ENCODE data around the gene COLQ.
"Not testable (repeated sequence)": the region's sequence is repeated elsewhere in the genome, so short reads cannot be mapped to it uniquely, and the experiment has no call there.

The COLQ gene

DNA sequence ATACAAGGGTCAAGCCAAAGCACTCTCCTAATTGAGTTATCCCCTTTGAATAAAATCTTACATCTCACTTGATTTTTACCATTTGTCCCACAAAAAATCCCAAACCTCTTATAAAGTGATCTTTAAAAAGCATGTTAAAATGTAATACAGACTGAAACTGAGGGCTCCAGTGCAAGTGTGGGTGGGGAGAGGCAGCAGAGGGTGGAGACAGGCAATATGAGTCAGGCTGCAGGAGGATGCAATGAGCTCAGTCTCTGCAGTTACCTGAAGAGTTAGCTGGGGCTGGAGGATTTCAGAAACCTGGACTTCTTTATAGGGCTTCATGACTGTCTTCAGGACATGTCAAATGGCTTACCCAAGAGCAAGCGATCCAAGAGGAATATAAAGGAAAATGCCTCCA is 14.2 kb upstream of the COLQ start:
- DNase-seq (ENCODE audit: low read depth): no peak
- no peak overlapping the region for H3K4me3 ChIP-seq (ENCODE audit: low read length)
- TF ChIP-seq, protein P1, sequence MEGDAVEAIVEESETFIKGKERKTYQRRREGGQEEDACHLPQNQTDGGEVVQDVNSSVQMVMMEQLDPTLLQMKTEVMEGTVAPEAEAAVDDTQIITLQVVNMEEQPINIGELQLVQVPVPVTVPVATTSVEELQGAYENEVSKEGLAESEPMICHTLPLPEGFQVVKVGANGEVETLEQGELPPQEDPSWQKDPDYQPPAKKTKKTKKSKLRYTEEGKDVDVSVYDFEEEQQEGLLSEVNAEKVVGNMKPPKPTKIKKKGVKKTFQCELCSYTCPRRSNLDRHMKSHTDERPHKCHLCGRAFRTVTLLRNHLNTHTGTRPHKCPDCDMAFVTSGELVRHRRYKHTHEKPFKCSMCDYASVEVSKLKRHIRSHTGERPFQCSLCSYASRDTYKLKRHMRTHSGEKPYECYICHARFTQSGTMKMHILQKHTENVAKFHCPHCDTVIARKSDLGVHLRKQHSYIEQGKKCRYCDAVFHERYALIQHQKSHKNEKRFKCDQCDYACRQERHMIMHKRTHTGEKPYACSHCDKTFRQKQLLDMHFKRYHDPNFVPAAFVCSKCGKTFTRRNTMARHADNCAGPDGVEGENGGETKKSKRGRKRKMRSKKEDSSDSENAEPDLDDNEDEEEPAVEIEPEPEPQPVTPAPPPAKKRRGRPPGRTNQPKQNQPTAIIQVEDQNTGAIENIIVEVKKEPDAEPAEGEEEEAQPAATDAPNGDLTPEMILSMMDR (conservative IDR thresholded peaks at IDR 0.05; ENCODE audit: low read depth, low read length): no peak

DNA sequence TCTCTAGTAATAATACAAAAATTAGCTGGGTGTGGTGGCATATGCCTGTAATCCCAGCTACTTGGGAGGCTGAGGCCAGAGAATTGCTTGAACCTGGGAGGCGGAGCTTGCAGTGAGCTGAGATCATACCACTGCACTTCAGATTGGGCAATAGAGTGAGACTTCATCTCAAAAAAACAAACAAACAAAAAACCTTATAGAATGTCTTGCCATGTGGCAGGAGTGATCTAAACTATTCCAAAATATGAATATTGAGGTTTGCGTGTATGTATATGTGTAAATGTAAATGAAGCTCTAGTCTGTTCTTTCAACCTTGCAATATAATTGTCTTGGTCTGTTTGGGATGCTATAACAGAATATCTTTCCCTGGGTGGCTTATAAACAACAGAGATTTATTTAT is 11.1 kb upstream of the COLQ start:
- DNase-seq (ENCODE audit: low read depth); H3K4me3 ChIP-seq (ENCODE audit: low read length): not testable (repeated sequence)

DNA sequence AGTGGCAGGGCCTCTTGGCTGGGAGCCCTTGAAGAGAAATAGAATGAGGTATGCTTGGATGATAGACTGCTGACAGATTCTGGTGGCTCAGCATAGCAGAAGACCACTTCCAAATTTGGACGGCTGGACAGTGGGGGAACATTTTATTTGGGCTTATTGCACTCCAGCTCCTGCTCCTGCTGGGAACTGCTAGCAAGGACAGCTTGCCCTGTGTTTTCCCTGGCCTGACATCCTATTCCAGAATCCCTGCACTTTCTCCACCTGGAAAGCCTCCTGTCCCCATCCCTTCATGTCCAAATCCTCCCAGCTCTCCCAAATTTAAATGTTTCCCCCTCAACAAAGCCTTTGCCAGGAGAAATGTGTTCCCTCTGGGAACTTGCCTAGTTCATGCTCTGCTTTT is 9.8 kb upstream of the COLQ start:
- TF ChIP-seq, protein P1 (conservative IDR thresholded peaks at IDR 0.05; ENCODE audit: low read depth, low read length): no peak
- H3K4me3 ChIP-seq (ENCODE audit: low read length): no peak overlapping the region
- no peak for DNase-seq (ENCODE audit: low read depth)

DNA sequence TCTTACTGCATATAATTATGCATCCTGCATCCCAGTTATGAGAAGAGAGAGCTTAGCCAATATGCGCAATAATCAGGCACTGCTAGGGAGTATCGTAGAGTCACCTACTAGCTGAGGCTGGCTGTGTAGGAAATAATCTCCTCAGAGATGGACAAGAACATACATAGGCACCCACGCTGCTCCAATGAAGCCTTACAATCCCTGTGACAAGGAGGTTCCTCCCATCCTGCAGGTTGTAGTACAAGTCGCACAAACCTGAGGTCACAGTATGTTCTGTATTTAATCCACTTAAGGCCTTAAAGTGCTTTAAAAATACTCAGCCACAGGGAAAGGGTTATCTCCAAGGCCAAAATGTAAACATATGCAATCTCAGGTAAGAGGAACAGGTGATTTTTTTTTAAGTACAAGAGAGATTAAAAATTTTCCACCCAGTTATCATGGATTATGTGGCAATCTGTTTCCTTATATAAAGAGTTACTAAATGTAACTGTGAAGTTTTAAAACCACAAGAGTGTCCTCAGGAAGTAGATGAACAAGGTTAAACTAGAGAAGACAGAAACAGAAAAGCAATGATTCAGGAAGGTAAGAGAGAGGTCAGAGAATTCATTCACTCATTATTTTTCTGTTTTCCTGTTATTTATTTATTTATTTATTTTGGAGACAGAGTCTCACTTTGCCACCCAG is 7.5 kb upstream of the COLQ start:
- no peak for DNase-seq (ENCODE audit: low read depth)
- TF ChIP-seq, protein P1 (conservative IDR thresholded peaks at IDR 0.05; ENCODE audit: low read depth, low read length): no peak
- H3K4me3 ChIP-seq (ENCODE audit: low read length): no peak overlapping the region

DNA sequence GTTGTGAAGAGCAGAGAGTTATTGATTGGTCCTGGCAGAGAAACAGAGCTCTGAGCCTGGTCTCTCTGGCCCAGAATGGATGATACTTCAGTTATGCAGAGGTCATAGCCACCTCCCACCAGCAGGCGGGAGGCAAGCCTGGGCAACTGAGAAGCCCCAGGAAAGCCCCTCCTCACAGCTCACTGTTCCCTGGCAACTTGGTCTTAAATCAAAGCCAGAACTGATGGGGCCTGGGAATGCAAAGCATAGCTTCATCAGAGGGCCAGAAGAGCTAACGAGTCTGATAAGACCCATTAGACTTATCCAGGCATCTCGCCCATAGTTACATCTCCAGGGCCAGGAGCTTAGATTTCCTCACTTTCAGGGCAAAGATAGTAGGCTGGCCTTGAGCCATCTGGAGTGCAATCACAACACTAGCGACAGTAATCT is 5.5 kb upstream of the COLQ start:
- DNase-seq (ENCODE audit: low read depth): no peak
- no peak overlapping the region for H3K4me3 ChIP-seq (ENCODE audit: low read length)
- TF ChIP-seq, protein P1 (conservative IDR thresholded peaks at IDR 0.05; ENCODE audit: low read depth, low read length): peak; percentile 32

DNA sequence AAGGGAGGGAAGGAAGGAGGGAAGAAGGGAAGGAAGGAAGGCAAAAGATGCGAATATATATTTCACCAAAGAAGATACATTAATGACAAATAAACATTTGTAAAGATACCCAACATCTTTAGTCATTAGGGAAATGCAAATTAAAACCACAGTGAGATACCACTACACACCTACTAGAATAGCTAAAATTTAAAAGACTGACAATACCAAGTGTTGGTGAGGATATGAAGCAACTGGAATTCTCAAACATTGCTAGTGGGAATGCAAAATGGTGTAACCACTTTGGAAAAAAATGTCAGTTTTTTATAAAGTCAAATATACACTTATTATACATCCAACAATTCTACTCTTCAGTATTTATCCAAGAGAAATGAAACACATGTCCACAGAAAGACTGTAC is 4.3 kb upstream of the COLQ start:
- TF ChIP-seq, protein P1 (conservative IDR thresholded peaks at IDR 0.05; ENCODE audit: low read depth, low read length): no peak
- DNase-seq (ENCODE audit: low read depth): no peak

DNA sequence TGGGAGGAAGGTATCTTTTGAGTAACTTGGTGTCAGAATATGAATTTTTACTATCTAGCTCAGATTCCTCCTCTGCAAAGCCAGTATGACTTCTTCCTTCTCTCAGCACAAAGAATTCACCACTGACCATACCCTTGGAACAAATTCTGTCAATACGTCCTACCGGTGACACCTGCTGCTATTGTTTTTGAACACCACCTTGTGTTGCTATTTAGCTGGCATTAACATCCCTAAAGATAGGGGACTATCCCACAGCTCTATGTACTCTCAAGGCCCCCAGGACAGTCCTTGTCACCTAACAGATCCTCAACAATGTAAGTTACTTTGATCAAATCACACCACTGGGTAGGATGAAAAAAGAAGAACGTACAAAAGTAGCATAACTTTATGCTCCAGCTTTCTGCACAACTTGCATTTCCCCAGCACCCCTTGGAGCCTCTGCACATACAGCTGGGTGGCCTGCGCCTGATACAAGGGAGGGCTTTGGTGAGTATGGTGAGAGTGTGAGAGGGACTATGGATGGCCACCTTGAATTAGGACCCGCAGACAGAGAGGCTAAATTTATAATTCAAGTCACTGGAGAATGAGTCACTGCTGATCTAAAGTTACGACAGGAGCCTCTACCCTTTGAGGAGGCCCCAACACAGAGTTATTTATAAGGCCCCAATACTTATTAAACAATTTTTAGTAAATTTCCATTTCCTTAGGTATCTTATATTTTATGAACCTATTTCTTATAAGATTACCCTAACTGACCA is 2.3 kb upstream of the COLQ start:
- peak; percentile 14 for DNase-seq (ENCODE audit: low read depth)
- TF ChIP-seq, protein P1 (conservative IDR thresholded peaks at IDR 0.05; ENCODE audit: low read depth, low read length): no peak
- H3K4me3 ChIP-seq (ENCODE audit: low read length): no peak overlapping the region

More for the DNA sequence above, 4.3 kb upstream of the COLQ start:
- no peak overlapping the region for H3K4me3 ChIP-seq (ENCODE audit: low read length)
